DMS 273 treated with DMSO at 0.1 percent for 48 hours (cell line): Measurements from ENCODE around the gene HELB.
"Not testable (repeated sequence)": the region's sequence is repeated elsewhere in the genome, so short reads cannot be mapped to it uniquely, and the experiment has no call there.

Source experiments
- DNase-seq: peaks from one replicate; lab custom pipeline; 2025; lab: John Stamatoyannopoulos, UW

Gene HELB

GRCh38 chr12:66303316-66303804, 1.1 kb downstream of the HELB start:
- DNase-seq = not testable (repeated sequence)

- DNase-seq = no peak
These were observed 2.1 kb downstream of the HELB start for GRCh38 chr12:66304296-66304900.

GRCh38 chr12:66309606-66310005, 7.3 kb downstream of the HELB start:
- no peak for DNase-seq

GRCh38 chr12:66312189-66312588, 9.9 kb downstream of the HELB start:
- DNase-seq = no peak

GRCh38 chr12:66314278-66314677, 12.0 kb downstream of the HELB start:
- DNase-seq = no peak

- DNase-seq = no peak
These were observed 17.1 kb downstream of the HELB start for GRCh38 chr12:66319266-66319954.

- DNase-seq = no peak
These were observed 18.7 kb downstream of the HELB start for GRCh38 chr12:66320996-66321395.

- DNase-seq = no peak
These were observed 19.1 kb downstream of the HELB start for GRCh38 chr12:66321435-66321834.

- DNase-seq = no peak
These were observed 20.7 kb downstream of the HELB start for GRCh38 chr12:66323017-66323416.

- DNase-seq = no peak
These were observed 27.6 kb downstream of the HELB start for GRCh38 chr12:66329941-66330340.

GRCh38 chr12:66331016-66331415, 28.7 kb downstream of the HELB start:
- DNase-seq = no peak

GRCh38 chr12:66331814-66332213, 29.5 kb downstream of the HELB start:
- DNase-seq = no peak

- no peak for DNase-seq
These were observed 33.5 kb downstream of the HELB start for GRCh38 chr12:66335746-66336145.

- DNase-seq = no peak
These were observed 35.2 kb downstream of the HELB start for GRCh38 chr12:66337381-66338010.

- no peak for DNase-seq
These were observed 37.8 kb downstream of the HELB start for GRCh38 chr12:66340131-66340530.

GRCh38 chr12:66341126-66341525, 38.8 kb downstream of the HELB start:
- DNase-seq = no peak

GRCh38 chr12:66345212-66345611, 42.9 kb downstream of the HELB start:
- DNase-seq = no peak

GRCh38 chr12:66345956-66346355, 43.7 kb downstream of the HELB start:
- no peak for DNase-seq

GRCh38 chr12:66351301-66351700, 49.0 kb downstream of the HELB start:
- no peak for DNase-seq

GRCh38 chr12:66352197-66352596, 49.9 kb downstream of the HELB start:
- no peak for DNase-seq

- no peak for DNase-seq
These were observed 50.6 kb downstream of the HELB start for GRCh38 chr12:66352899-66353298.

- DNase-seq = no peak
These were observed 52.0 kb downstream of the HELB start for GRCh38 chr12:66354291-66354690.

GRCh38 chr12:66359300-66359699, 57.0 kb downstream of the HELB start:
- DNase-seq = no peak
